BJ (cell line): ENCODE measurements around the gene INPP5D. TPM values are rescaled to one million over a fixed set of nuclear protein-coding genes. Genes with fewer than 3 reads are reported as not detected.
"Not testable (repeated sequence)": the region's sequence is repeated elsewhere in the genome, so short reads cannot be mapped to it uniquely, and the experiment has no call there.

Source experiments
- CTCF ChIA-PET: fragments of 350-600 bp; formaldehyde crosslinking; extraction: SDS; loops from one replicate; lab custom pipeline; 2021; ENCODE audit warnings: antibody characterized with exemption, inconsistent platforms; lab: Yijun Ruan, JAX
- POLR2A ChIA-PET: fragments of 300-600 bp; sonication (Branson Sonifier 250); formaldehyde crosslinking; extraction: SDS; loops from one replicate; lab custom pipeline; 2021; ENCODE audit warnings: antibody characterized with exemption; lab: Charles Lee
- DNase-seq: peaks from one replicate; pipeline ENCODE4 v3.0.0-alpha.2; 2011; ENCODE audit warnings: low read depth
- H3K27me3 ChIP-seq: 2 replicates; pipeline ENCODE4 v1.6.0; 2011; ENCODE audit warnings: low read length; ENCODE audit not compliant: control insufficient read depth, insufficient read depth
- H3K36me3 ChIP-seq: 2 replicates; pipeline ENCODE4 v1.5.1; 2011; ENCODE audit warnings: low read length; ENCODE audit not compliant: control insufficient read depth, insufficient read depth
- H3K4me3 ChIP-seq: 2 replicates; pipeline ENCODE4 v1.5.1; 2011; ENCODE audit warnings: low read depth, mild to moderate bottlenecking, control low read depth, low read length
- polyA plus RNA-seq: library from polyadenylated mRNA; depleted of rRNA; stranded (reverse); fragments of >200 nt; gene quantifications from 2 replicates; pipeline ENCODE4 v1.2.3, GENCODE V29; 2011
- TF ChIP-seq, protein P1 (sequence below): IDR thresholded peaks from 2 replicates; pipeline ENCODE4 v1.5.1; 2011; ENCODE audit warnings: low read depth, mild to moderate bottlenecking, control low read depth, inconsistent platforms, low read length, moderate library complexity; ENCODE audit not compliant: insufficient read depth

INPP5D gene
- polyA plus RNA-seq, 1 experiment = 0.38 TPM

DNA sequence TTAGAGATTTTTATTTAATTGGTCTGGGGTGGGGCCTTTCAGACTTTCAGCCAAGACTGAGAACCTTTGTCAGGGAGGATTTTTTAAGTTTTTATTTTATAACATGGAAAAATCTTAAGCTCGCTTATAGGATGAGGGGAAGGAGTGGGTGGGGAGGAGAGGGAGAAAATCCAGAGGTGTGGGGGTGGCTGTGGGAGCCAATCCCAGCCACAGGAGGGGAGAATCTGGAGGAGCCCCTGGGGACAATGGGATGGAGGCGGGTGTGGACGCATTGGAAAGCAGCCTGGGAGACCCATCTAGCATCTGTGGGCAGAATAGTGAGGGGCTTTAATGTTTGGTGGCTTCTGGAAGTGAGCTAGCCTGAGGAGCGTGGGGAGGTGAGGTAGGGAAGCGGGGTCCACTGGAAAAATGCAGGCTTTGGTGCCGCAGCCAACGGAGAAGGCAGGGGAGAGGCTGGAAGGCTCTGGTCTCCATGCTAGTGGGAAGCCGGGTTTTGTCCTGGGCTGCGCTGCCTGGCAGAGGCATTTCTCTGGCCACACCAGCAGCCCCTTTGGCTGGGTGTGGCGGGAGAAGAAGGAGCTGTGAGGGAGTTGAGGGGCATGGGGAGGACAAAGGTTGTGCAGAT, 11.5 kb upstream of the INPP5D start:
- Histone ChIP-seq H3K27me3 (peaks cover 11% of the 10 kb centered on the region), H3K4me3 (no peak overlapping the region), H3K36me3 (no peaks in the 10 kb centered on the region)
- ChIA-PET POLR2A (no interaction called here), CTCF (interaction anchor here (0.6 to 1.5 kb wide), 3 partner anchors 10 to 830 kb away, joined by 3 to 4 read pairs (median 3); no protein-coding TSS in a partner anchor)
- no peak for DNase-seq
- TF ChIP-seq, protein P1, sequence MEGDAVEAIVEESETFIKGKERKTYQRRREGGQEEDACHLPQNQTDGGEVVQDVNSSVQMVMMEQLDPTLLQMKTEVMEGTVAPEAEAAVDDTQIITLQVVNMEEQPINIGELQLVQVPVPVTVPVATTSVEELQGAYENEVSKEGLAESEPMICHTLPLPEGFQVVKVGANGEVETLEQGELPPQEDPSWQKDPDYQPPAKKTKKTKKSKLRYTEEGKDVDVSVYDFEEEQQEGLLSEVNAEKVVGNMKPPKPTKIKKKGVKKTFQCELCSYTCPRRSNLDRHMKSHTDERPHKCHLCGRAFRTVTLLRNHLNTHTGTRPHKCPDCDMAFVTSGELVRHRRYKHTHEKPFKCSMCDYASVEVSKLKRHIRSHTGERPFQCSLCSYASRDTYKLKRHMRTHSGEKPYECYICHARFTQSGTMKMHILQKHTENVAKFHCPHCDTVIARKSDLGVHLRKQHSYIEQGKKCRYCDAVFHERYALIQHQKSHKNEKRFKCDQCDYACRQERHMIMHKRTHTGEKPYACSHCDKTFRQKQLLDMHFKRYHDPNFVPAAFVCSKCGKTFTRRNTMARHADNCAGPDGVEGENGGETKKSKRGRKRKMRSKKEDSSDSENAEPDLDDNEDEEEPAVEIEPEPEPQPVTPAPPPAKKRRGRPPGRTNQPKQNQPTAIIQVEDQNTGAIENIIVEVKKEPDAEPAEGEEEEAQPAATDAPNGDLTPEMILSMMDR = no peak

DNA sequence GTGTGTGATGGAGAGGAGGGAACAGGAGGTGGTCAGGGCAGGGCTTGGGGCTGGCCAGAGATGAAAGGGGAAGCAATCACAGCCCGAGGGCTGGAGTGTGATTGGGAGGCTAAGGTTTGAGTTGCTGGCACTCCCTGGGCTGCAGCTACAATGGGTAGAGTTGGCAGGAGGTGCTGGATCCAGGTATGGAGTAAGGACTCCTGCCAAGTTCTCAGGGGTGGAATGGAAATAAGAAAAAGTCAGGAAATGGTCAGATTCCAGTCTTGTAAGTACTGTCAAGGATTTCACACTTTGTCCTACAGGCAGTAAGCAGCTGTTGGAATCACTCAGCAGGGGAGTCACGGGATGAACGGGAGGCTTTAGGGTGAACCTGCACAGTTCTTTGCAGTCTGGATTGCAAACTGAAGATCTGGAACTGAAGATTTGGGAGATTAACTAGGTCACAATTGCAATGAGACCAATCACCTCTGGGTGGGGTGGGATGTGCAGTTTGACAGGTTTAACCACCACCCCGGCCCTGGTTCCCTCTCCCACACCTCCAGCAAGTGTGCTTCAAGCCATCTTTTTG, 10.9 kb upstream of the INPP5D start:
- no peak overlapping the region for H3K4me3 ChIP-seq
- DNase-seq = no peak
- TF ChIP-seq, protein P1 = no peak
- peaks cover 11% of the 10 kb centered on the region for H3K27me3 ChIP-seq
- ChIA-PET POLR2A (no interaction called here), CTCF (interaction anchor here (0.6 to 1.5 kb wide), 4 partner anchors 9 to 170 kb away, joined by 3 to 5 read pairs (median 3); partner anchors contain the start of gene INPP5D)
- no peaks in the 10 kb centered on the region for H3K36me3 ChIP-seq

DNA sequence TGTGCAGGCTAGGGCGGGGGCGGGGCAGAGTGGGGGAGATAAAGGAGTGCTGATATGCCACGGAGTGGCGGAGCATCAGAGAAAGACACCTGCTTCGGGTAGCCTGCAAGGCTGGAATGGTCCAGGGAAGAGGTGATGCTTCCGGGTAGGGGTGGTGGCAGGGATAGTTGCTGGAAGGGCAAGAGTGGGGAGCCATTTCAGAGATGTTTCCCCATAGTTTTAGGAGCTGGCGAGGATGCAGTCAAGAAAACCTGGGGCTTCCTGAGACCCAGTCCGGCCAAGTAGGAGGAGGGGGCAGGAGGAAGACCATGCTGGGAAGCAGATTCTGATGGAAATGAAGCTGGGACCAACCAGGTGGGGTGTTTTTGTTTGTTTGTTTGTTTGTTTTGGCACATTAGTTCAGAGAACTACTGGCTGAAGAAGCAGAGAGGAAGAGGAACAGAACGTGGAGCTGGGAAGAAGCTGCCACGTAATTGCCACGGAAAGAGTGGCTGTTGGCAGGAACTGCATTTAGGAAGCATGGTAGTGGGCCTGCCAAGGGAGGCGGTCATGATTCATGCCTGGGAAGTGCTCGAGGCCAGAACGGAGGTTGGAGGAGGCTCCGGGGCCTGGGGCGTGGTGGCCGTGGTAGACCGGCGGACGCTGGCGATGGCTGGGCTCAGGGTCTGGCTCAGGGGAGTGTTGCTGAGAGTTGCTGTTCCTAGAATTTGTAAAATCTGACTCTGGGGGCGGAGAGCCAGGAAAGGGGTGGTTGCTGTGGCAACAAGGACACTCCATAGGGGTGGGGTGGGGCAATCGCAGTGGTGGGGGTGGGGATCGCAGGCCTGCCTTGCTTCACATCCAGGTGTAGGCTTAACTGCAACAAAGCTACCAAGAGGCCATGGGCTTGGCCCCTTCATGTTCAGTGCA, 8.6 kb upstream of the INPP5D start:
- ChIA-PET POLR2A (no interaction called here), CTCF (interaction anchor here (0.9 to 6.1 kb wide), 3 partner anchors 10 to 201 kb away, joined by 3 to 74 read pairs (median 12); no protein-coding TSS in a partner anchor)
- TF ChIP-seq, protein P1 = no peak
- no peak overlapping the region for H3K4me3 ChIP-seq
- no peaks in the 10 kb centered on the region for H3K36me3 ChIP-seq
- H3K27me3 ChIP-seq = peaks cover 11% of the 10 kb centered on the region
- DNase-seq = no peak

DNA sequence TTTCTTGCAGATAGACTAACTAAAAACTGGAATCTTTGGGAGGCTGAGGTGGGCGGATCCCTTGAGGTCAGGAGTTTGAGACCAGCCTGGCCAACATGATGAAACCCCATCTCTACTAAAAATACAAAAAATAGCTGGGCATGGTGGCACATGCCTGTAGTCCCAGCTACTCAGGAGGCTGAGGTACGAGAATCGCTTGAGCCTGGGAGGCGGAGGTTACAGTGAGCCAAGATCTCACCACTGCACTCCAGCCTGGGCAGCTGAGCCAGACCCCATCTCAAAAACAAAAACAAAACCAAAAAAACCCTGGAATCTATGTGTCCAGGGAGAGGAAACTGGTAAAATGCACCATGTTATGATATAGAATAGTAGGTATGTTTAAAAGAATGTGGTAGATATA, 7.6 kb upstream of the INPP5D start:
- CTCF ChIA-PET = interaction anchor here (0.6 to 6.1 kb wide), 9 partner anchors 9 to 448 kb away, joined by 3 to 74 read pairs (median 6); no protein-coding TSS in a partner anchor

DNA sequence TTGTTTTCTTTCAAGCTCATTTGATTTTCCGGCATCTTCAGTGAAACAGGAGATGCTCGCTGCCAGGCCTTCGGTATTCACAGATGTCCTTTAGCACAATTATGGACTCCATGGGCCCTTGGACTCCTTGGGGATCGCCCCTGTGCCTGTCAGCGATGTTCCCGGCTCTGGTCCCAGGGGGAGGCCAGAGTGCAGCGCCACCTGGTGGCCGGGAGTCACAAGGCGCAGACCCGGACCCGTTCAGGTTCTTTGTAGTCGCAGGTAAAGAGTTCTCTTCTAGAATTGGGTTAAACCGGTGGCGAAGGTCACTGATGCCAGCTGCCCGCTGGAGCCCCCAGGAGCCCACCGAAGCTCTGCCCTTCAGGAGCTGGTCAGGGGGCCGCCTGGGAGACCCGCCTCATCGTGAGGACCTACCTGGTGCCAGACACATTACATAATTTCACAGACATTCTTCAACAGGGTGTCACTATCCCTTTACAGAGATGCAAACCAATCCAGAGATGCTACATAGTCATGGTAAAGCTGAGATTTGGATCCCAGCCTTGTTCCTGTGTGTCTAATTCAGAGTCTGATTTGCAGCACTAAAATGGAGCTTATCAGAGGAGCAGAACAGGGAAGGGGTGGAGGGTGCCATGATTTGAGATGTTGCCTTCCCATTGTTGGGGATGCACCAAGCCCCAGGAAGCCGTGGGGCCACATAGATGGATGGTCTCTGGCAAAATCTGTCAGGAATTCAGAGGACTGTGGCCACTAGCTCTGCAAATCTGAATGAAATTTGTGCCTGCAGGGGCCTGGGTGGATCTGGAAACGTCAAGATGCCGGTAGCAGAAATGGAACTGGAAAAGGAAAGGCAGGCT, 6.0 kb upstream of the INPP5D start:
- TF ChIP-seq, protein P1 = peak; percentile 96
- Histone ChIP-seq H3K4me3 (no peak overlapping the region), H3K27me3 (peaks cover 4% of the 10 kb centered on the region; the same call in 1 of the 2 replicates), H3K36me3 (no peaks in the 10 kb centered on the region)
- ChIA-PET POLR2A (no interaction called here), CTCF (interaction anchor here (0.6 to 6.1 kb wide), 46 partner anchors 7 to 449 kb away, joined by 3 to 74 read pairs (median 4); no protein-coding TSS in a partner anchor)
- DNase-seq = no peak

More for the DNA sequence above, 7.6 kb upstream of the INPP5D start:
- H3K27me3 ChIP-seq, H3K36me3 ChIP-seq, H3K4me3 ChIP-seq, POLR2A ChIA-PET, DNase-seq: not testable (repeated sequence)
